ENCODE results near the gene NOX3. TPM values are rescaled to one million over a fixed set of nuclear protein-coding genes. Genes with fewer than 3 reads are reported as not detected.

The NOX3 gene
- total RNA-seq, 2 experiments from 2014 or later = not detected

- H3K9me3 Mint-ChIP-seq (ENCODE audit: low read depth) = no peaks in the 10 kb centered on the region
- no peak for ATAC-seq
- CTCF ChIA-PET = no interaction called here
- no peak for DNase-seq
- no peaks in the 10 kb centered on the region for H3K4me1 Mint-ChIP-seq
- H3K36me3 Mint-ChIP-seq = no peaks in the 10 kb centered on the region
- no peak overlapping the region for H3K4me3 Mint-ChIP-seq
- peaks cover 13% of the 10 kb centered on the region for H3K27me3 Mint-ChIP-seq
- H3K27ac Mint-ChIP-seq = no peak overlapping the region
Measured at GRCh38 chr6:155396605-155397004, 59.0 kb downstream of the NOX3 start.

GRCh38 chr6:155395339-155395738 lies 60.3 kb downstream of the NOX3 start:
- DNase-seq (no peak), ATAC-seq (no peak)
- Mint-ChIP-seq H3K4me3 (no peak overlapping the region), H3K27me3 (peaks cover 12% of the 10 kb centered on the region), H3K27ac (no peak overlapping the region), H3K9me3 (ENCODE audit: low read depth) (no peaks in the 10 kb centered on the region), H3K36me3 (no peaks in the 10 kb centered on the region), H3K4me1 (no peaks in the 10 kb centered on the region)
- CTCF ChIA-PET = no interaction called here

- ATAC-seq (no peak), DNase-seq (no peak)
- Mint-ChIP-seq H3K36me3 (no peaks in the 10 kb centered on the region), H3K4me1 (peaks cover 3% of the 10 kb centered on the region), H3K9me3 (ENCODE audit: low read depth) (peaks cover 2% of the 10 kb centered on the region), H3K4me3 (no peak overlapping the region), H3K27me3 (peaks cover 18% of the 10 kb centered on the region), H3K27ac (no peak overlapping the region)
- CTCF ChIA-PET = no interaction called here
Measured at GRCh38 chr6:155389130-155389529, 66.5 kb downstream of the NOX3 start.

GRCh38 chr6:155388591-155388990 lies 67.0 kb downstream of the NOX3 start:
- Mint-ChIP-seq H3K9me3 (ENCODE audit: low read depth) (peaks cover 2% of the 10 kb centered on the region), H3K4me1 (peaks cover 3% of the 10 kb centered on the region), H3K4me3 (no peak overlapping the region), H3K27me3 (peaks cover 14% of the 10 kb centered on the region), H3K27ac (no peak overlapping the region), H3K36me3 (no peaks in the 10 kb centered on the region)
- DNase-seq = no peak
- ATAC-seq = no peak
- CTCF ChIA-PET = no interaction called here

GRCh38 chr6:155387481-155387880 lies 68.2 kb downstream of the NOX3 start:
- no peak for ATAC-seq
- H3K4me1 Mint-ChIP-seq = peaks cover 3% of the 10 kb centered on the region
- no peak overlapping the region for H3K4me3 Mint-ChIP-seq
- CTCF ChIA-PET = no interaction called here
- no peaks in the 10 kb centered on the region for H3K36me3 Mint-ChIP-seq
- DNase-seq = no peak
- peaks cover 2% of the 10 kb centered on the region for H3K9me3 Mint-ChIP-seq (ENCODE audit: low read depth)
- peaks cover 13% of the 10 kb centered on the region for H3K27me3 Mint-ChIP-seq
- no peak overlapping the region for H3K27ac Mint-ChIP-seq

DNA sequence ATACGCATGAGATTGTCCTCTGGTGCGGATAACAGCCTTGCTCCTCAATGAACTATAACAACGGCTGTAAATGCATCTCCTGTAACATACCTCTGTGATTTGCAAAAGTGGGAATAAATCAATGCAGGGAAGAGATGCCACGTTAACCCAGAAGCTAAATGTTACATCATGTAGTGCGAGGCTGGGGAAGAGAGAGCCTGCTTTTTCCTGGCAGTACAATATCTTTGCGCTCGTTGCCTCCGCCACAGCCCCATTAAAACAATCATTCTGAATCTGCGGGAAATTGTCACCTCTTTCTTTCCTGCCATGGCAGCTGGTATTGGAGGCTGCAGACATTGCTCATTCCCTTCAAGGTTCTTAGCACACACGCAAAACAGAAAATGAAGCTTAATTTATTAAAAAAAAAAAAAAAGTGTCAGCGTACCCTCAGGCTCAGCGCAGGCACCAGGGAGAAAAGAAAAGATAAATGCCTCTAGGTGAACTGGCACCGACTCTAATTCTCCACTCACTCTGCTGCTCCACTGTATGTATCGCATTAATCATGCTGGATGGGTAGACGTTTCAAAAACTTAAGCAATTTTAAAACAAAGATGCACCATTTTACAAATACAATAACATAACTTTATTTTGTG lies 71.2 kb downstream of the NOX3 start:
- no peak overlapping the region for H3K4me3 Mint-ChIP-seq
- CTCF ChIA-PET = no interaction called here
- ATAC-seq = no peak
- H3K27ac Mint-ChIP-seq = no peak overlapping the region
- DNase-seq = no peak
- peaks cover 2% of the 10 kb centered on the region for H3K9me3 Mint-ChIP-seq (ENCODE audit: low read depth)
- peaks cover 7% of the 10 kb centered on the region for H3K27me3 Mint-ChIP-seq
- H3K4me1 Mint-ChIP-seq = peaks cover 3% of the 10 kb centered on the region
- no peaks in the 10 kb centered on the region for H3K36me3 Mint-ChIP-seq

- Mint-ChIP-seq H3K27me3 (peaks cover 3% of the 10 kb centered on the region), H3K27ac (no peak overlapping the region), H3K4me1 (peaks cover 3% of the 10 kb centered on the region), H3K9me3 (ENCODE audit: low read depth) (peaks cover 2% of the 10 kb centered on the region), H3K36me3 (no peaks in the 10 kb centered on the region), H3K4me3 (no peak overlapping the region)
- ATAC-seq (no peak), DNase-seq (no peak)
- CTCF ChIA-PET = no interaction called here
Measured at GRCh38 chr6:155383913-155384312, 71.7 kb downstream of the NOX3 start.

DNA sequence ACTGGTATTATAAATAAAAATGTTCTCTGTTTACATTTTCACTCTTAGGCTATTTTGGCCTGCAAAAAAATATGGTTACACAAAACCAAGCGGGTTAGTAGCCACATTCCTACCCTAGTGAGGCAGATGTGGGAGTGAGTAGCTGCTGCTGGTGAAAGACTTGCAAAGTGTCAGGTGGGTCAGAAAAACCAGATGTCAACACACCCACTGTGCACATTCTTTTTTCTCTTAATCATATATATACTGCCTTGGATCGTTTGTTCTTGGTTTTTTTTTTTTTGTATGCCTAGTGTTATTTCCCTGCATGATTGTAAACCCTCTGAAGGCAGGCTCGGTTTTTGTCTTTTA lies 73.3 kb downstream of the NOX3 start:
- no peaks in the 10 kb centered on the region for H3K27me3 Mint-ChIP-seq
- no peak overlapping the region for H3K27ac Mint-ChIP-seq
- no peaks in the 10 kb centered on the region for H3K36me3 Mint-ChIP-seq
- CTCF ChIA-PET = no interaction called here
- no peak for ATAC-seq
- H3K9me3 Mint-ChIP-seq (ENCODE audit: low read depth) = peaks cover under 1% of the 10 kb centered on the region
- peaks cover under 1% of the 10 kb centered on the region for H3K4me1 Mint-ChIP-seq
- no peak overlapping the region for H3K4me3 Mint-ChIP-seq
- DNase-seq = no peak

DNA sequence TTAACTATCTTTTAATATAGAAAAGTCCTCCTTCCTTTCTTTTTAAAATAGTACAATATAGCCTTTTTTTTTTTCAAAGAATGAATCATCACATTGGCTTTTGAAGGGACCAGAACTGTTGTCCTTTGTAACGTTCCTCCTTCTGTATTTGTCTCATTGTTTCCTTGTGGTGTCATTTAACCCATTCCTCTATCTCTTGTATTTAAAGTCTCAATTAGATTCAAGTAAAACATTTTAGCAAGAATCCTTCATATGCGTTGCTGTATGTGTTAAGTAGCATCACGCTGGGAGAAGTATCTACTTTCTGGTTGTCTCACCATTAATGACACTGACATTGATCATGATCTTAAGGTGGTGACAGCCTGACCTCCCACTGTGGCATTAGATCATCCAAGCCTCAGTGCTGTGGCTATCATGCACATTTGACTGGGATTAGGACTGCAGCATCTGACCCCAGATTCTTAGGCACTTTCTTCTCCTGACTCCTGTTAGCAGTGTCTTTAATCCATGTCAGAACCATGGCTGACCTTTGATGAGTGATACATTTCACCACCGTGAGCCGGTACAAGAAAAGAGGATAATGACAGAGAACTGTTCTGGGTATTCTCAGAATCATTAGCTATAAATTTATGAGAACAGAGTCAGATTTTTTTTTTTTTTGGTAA lies 73.8 kb downstream of the NOX3 start:
- CTCF ChIA-PET = no interaction called here
- H3K9me3 Mint-ChIP-seq (ENCODE audit: low read depth) = no peaks in the 10 kb centered on the region
- no peaks in the 10 kb centered on the region for H3K27me3 Mint-ChIP-seq
- no peaks in the 10 kb centered on the region for H3K36me3 Mint-ChIP-seq
- H3K4me3 Mint-ChIP-seq = no peak overlapping the region
- no peak overlapping the region for H3K27ac Mint-ChIP-seq
- ATAC-seq (no peak), DNase-seq (no peak)
- H3K4me1 Mint-ChIP-seq = no peaks in the 10 kb centered on the region

DNA sequence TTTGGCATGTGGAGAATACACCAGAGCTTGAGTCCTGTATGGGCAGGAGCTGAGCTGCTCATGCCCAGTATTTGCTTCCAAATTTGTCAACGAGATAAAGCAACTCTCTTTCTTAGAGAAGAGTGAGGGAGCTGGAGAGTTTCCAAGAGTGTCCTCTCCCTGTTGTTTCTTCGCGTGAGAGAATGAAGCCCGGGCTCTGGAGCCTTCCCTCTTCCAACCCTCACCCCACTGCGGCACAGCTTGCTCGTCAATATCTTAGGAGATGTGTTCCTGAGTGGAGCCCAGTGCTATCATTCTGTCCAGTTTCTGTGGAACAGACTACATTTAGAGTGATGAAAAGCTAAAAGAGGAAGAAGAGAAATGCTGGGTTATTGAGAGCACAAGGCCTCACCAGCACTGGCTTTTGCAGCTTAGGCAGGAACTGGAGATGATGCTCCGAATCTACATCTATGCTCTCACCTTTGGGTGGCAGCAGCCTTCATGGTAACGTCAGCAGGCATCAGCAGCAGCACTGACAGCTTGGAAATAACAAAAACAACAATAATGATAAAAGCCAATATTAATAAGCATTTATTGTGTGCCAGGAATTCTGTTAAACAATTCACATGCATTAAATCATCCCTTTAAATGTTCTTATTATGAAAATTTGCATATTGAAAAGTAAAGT lies 74.8 kb downstream of the NOX3 start:
- Mint-ChIP-seq H3K4me1 (no peaks in the 10 kb centered on the region), H3K4me3 (no peak overlapping the region), H3K9me3 (ENCODE audit: low read depth) (no peaks in the 10 kb centered on the region), H3K27ac (no peak overlapping the region), H3K36me3 (no peaks in the 10 kb centered on the region), H3K27me3 (no peaks in the 10 kb centered on the region)
- CTCF ChIA-PET = no interaction called here
- DNase-seq (no peak), ATAC-seq (no peak)

DNA sequence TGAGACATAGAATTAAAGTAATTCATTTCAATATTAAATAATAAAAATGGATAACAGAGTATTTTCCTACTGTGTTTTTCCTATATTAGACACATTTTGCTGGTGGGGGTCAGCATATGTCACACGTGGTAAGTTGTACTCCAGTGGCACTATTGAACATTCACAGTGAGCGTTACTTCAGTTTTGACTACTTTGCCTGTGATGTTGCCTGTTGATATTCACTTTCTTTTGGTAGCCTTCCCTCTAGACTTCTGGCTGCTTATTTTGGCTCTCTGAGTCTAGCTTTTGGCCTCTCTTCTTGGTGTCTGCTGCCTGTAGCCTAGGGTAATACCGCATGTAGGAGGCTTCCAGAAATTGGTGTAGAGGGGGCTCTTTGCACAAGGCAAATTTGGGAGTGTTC lies 76.9 kb downstream of the NOX3 start:
- Mint-ChIP-seq H3K4me1 (no peaks in the 10 kb centered on the region), H3K27ac (no peak overlapping the region), H3K4me3 (no peak overlapping the region), H3K27me3 (no peaks in the 10 kb centered on the region), H3K36me3 (no peaks in the 10 kb centered on the region), H3K9me3 (ENCODE audit: low read depth) (no peaks in the 10 kb centered on the region)
- DNase-seq = no peak
- CTCF ChIA-PET = no interaction called here
- no peak for ATAC-seq

GRCh38 chr6:155378276-155378675 lies 77.4 kb downstream of the NOX3 start:
- Mint-ChIP-seq H3K4me3 (no peak overlapping the region), H3K9me3 (ENCODE audit: low read depth) (no peaks in the 10 kb centered on the region), H3K36me3 (no peaks in the 10 kb centered on the region), H3K4me1 (no peaks in the 10 kb centered on the region), H3K27ac (no peak overlapping the region), H3K27me3 (no peaks in the 10 kb centered on the region)
- CTCF ChIA-PET = no interaction called here
- ATAC-seq (no peak), DNase-seq (no peak)

DNA sequence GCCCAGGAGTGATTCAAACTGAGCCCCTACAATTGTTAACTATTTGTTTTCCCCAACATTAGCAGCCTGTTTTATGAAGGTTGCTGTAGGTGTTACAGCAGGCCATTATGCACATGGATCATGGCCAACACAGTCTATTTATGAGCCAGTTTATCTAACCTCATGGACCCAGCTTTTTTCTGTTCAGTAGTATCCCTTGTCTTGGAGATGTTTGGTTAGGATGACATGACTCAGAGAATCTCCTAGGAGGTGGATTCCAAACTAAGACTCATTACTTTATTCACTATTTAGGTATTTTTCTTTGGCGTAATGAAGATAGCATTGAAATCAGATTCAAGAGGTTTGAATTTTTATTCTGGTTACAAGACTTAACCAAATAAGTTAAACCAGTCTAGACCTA lies 78.6 kb downstream of the NOX3 start:
- Mint-ChIP-seq H3K4me3 (no peak overlapping the region), H3K36me3 (no peaks in the 10 kb centered on the region), H3K9me3 (ENCODE audit: low read depth) (no peaks in the 10 kb centered on the region), H3K27me3 (peaks cover 3% of the 10 kb centered on the region), H3K27ac (no peak overlapping the region), H3K4me1 (no peaks in the 10 kb centered on the region)
- ATAC-seq (no peak), DNase-seq (no peak)
- CTCF ChIA-PET = no interaction called here

DNA sequence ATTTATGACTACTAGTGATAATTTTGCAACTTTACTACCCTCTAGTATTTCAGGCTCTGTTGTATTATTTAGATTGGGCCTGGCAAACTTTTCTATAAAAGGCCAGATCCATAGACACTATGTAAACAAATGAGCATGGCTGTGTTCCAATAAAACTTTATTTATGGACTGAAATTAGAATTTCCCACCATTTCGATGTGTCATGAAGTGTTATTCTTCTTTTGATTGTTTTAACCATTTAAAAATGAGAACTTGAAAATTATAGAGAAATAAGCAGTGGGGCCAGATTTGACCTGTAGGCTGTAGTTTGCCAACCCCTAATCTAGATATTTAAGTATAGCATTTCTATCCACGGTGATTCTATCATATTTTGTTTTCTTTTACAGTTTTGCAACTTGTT lies 79.8 kb downstream of the NOX3 start:
- Mint-ChIP-seq H3K27ac (no peak overlapping the region), H3K36me3 (no peaks in the 10 kb centered on the region), H3K4me3 (no peak overlapping the region), H3K27me3 (peaks cover 12% of the 10 kb centered on the region), H3K9me3 (ENCODE audit: low read depth) (no peaks in the 10 kb centered on the region), H3K4me1 (no peaks in the 10 kb centered on the region)
- ATAC-seq (no peak), DNase-seq (no peak)
- CTCF ChIA-PET = no interaction called here

Measured in activated CD8-positive, alpha-beta memory T cell treated with anti-CD3 and anti-CD28 coated beads, Interleukin-2, amount 10 ng/mL, durations not matched to agents 7 days and 5 days (primary cell).